Lung (tissue), 12 donors: Measurements from ENCODE around the gene NDUFB11. TPM values are rescaled to one million over a fixed set of nuclear protein-coding genes. Genes with fewer than 3 reads are reported as not detected.
A peak's percentile ranks its signal among the peaks of the same experiment; 100 is the strongest.

Experiments
- ATAC-seq: fragments of 200-7000 bp; cut with Tn5 transposase; one replicate; pipeline ENCODE4 v1.9.1; 2020; ENCODE audit warnings: moderate number of reproducible peaks; ENCODE audit not compliant: insufficient read depth, low FRiP score
- DNase-seq, 3 donors: peaks; one replicate each; pipeline ENCODE4 v3.0.0-alpha.2; 2013 to 2017
- H3K27ac ChIP-seq, 2 donors: one replicate each; pipeline ENCODE4 v1.5.1; 2013; ENCODE audit warnings: mild to moderate bottlenecking in 2 of 2, moderate library complexity in 2 of 2, control low read depth in 1 of 2, inconsistent platforms in 1 of 2, low read depth in 1 of 2, low read length in 1 of 2
- H3K27me3 ChIP-seq, 3 donors: one replicate each; pipeline ENCODE4 v1.5.1; 2013; ENCODE audit warnings: low read length in 2 of 3; ENCODE audit not compliant: control insufficient read depth in 3 of 3, insufficient read depth in 3 of 3
- H3K36me3 ChIP-seq, 4 donors: one replicate each; pipeline ENCODE4 v1.5.1; 2013; ENCODE audit warnings: low read length in 4 of 4, mild to moderate bottlenecking in 1 of 4, moderate library complexity in 1 of 4; ENCODE audit not compliant: control insufficient read depth in 4 of 4, insufficient read depth in 4 of 4
- H3K4me1 ChIP-seq, 5 donors: one replicate each; pipeline ENCODE4 v1.5.1; 2013; ENCODE audit warnings: low read length in 5 of 5, mild to moderate bottlenecking in 2 of 5, moderate library complexity in 1 of 5; ENCODE audit not compliant: control insufficient read depth in 5 of 5, insufficient read depth in 5 of 5
- H3K4me3 ChIP-seq: one replicate; pipeline ENCODE4 v1.5.1; 2013; ENCODE audit warnings: mild to moderate bottlenecking, control low read depth, moderate library complexity
- H3K9ac ChIP-seq, 2 donors: one replicate each; pipeline ENCODE4 v1.5.1; 2013; ENCODE audit warnings: low read length in 2 of 2, control low read depth in 1 of 2; ENCODE audit not compliant: insufficient read depth in 1 of 2
- H3K9me3 ChIP-seq, 4 donors: one replicate each; pipeline ENCODE4 v1.5.1; 2013; ENCODE audit warnings: low read length in 3 of 4, mild to moderate bottlenecking in 1 of 4, moderate library complexity in 1 of 4; ENCODE audit not compliant: control insufficient read depth in 4 of 4, insufficient read depth in 3 of 4
- CTCF ChIP-seq: IDR thresholded peaks from 2 replicates; pipeline ENCODE4 v1.5.1; 2012; ENCODE audit warnings: mild to moderate bottlenecking; ENCODE audit errors: control extremely low read depth, extremely low read depth
- WGBS, 2 donors: extraction: QIAGEN DNeasy Blood & Tissue Kit; methylation state at CpG; one replicate each; pipeline ENCODE4 v1.1.7; 2013; 5-methylcytosine and 5-hydroxymethylcytosine counted together
- polyA plus RNA-seq, 2 donors: library from polyadenylated mRNA; stranded (reverse); fragments of 200-250 nt; gene quantifications; one replicate each; pipeline ENCODE4 v1.2.1, GENCODE V29; 2013
- total RNA-seq, 2 donors: library from RNA; depleted of rRNA in 1 of 2; stranded (reverse); fragments of >200 nt in 1 of 2; gene quantifications; one replicate each; pipeline ENCODE4 v1.2.1, GENCODE V29; 2014 to 2021
- donor health status: control.
- donor health status: control.
- donor health status: Bipolar disorder and iron deficiency.
- donor health status: healthy.
- donor health status: DM: yes; HTN: yes; CAD: no.

The NDUFB11 gene
- total and polyA plus RNA-seq, 4 donors: 69.7 to 96.0 (median 76.0) TPM

- 56 to 66% methylated on average over 16 of the region's 16 CpGs for WGBS, 2 donors
- Histone ChIP-seq H3K27ac (no peak overlapping the region), H3K27me3 (peaks cover 0 to 25% (median 19%) of the 10 kb centered on the region in 3 donors), H3K9ac (no peak overlapping the region), H3K4me3 (no peak overlapping the region), H3K36me3 (peaks cover 0 to 8% (median 0%) of the 10 kb centered on the region in 4 donors), H3K4me1 (peaks cover 7 to 29% (median 10%) of the 10 kb centered on the region in 5 donors), H3K9me3 (no peaks in the 10 kb centered on the region)
- no peak for ATAC-seq
- no peak for TF ChIP-seq CTCF
- DNase-seq: no peak
Observed at GRCh38 chrX:47191806-47192401, 47.4 kb upstream of the NDUFB11 start.

GRCh38 chrX:47191331-47191730 is 46.8 kb upstream of the NDUFB11 start:
- Histone ChIP-seq H3K4me3 (peak overlapping the region; percentile 38), H3K27me3 (peaks cover 0 to 26% (median 19%) of the 10 kb centered on the region in 3 donors), H3K9me3 (no peaks in the 10 kb centered on the region), H3K9ac (no peak overlapping the region), H3K4me1 (peaks cover 4 to 23% (median 8%) of the 10 kb centered on the region in 5 donors), H3K27ac (no peak overlapping the region), H3K36me3 (peaks cover 0 to 3% (median under 1%) of the 10 kb centered on the region in 4 donors)
- ATAC-seq (no peak), DNase-seq (peak in 1 of 3 donors; percentile 6)
- 7 to 28% methylated on average over 24 to 26 of the region's 26 CpGs for WGBS, 2 donors
- no peak for TF ChIP-seq CTCF

GRCh38 chrX:47190445-47191269 is 46.2 kb upstream of the NDUFB11 start:
- DNase-seq (peak; percentile 91 to 94 (median 92)), ATAC-seq (peak; percentile 71)
- no peaks in the 10 kb centered on the region for H3K9me3 ChIP-seq
- no peak overlapping the region for H3K9ac ChIP-seq
- H3K4me1 ChIP-seq: peaks cover 3 to 17% (median 8%) of the 10 kb centered on the region in 5 donors
- H3K27me3 ChIP-seq: peaks cover 0 to 29% (median 19%) of the 10 kb centered on the region in 3 donors
- H3K36me3 ChIP-seq: peaks cover 0 to 4% (median 1%) of the 10 kb centered on the region in 4 donors
- TF ChIP-seq CTCF: no peak
- WGBS, 2 donors: 3 to 17% methylated on average over 37 to 40 of the region's 40 CpGs
- H3K27ac ChIP-seq: no peak overlapping the region
- H3K4me3 ChIP-seq: peak overlapping the region; percentile 38
